Mesendoderm (in vitro differentiated cells): Measurements from ENCODE around the gene HK2.

Source experiments
- DNase-seq: peaks from one replicate; pipeline ENCODE4 v3.0.0; 2013
- H2AK5ac ChIP-seq: 2 replicates; pipeline ENCODE4 v1.6.1; 2013; ENCODE audit warnings: low read length, inconsistent platforms
- H2BK120ac ChIP-seq: 2 replicates; pipeline ENCODE4 v1.6.1; 2013; ENCODE audit warnings: low read depth, mild to moderate bottlenecking, low read length, moderate library complexity, mixed read lengths
- H2BK15ac ChIP-seq: replicated peaks from 2 replicates; pipeline ENCODE4 v1.6.1; 2013; ENCODE audit warnings: low read depth, mild to moderate bottlenecking, moderate library complexity
- H2BK5ac ChIP-seq: 2 replicates; pipeline ENCODE4 v1.6.1; 2013; ENCODE audit warnings: low read length, inconsistent platforms
- H3K18ac ChIP-seq: 2 replicates; pipeline ENCODE4 v1.6.1; 2013; ENCODE audit warnings: mild to moderate bottlenecking, low read length, mixed read lengths
- H3K23ac ChIP-seq: one replicate; pipeline ENCODE4 v1.6.1; 2013; ENCODE audit warnings: low read length
- H3K27ac ChIP-seq: 2 replicates; pipeline ENCODE4 v1.5.1; 2013; ENCODE audit warnings: low read depth, mild to moderate bottlenecking, inconsistent platforms, low read length, moderate library complexity
- H3K27me3 ChIP-seq: 2 replicates; pipeline ENCODE4 v1.6.1; 2013; ENCODE audit warnings: low read length, control low read depth, mild to moderate bottlenecking, inconsistent platforms; ENCODE audit not compliant: insufficient read depth, poor library complexity
- H3K36me3 ChIP-seq: 2 replicates; pipeline ENCODE4 v1.6.1; 2013; ENCODE audit warnings: low read length, inconsistent platforms; ENCODE audit not compliant: control insufficient read depth, insufficient read depth
- H3K4ac ChIP-seq: one replicate; pipeline ENCODE4 v1.6.1; 2013; ENCODE audit warnings: low read depth, mild to moderate bottlenecking, low read length, moderate library complexity
- H3K4me1 ChIP-seq: 2 replicates; pipeline ENCODE4 v1.6.1; 2013; ENCODE audit warnings: low read depth, low read length, inconsistent platforms; ENCODE audit not compliant: control insufficient read depth
- H3K4me2 ChIP-seq: 2 replicates; pipeline ENCODE4 v1.6.1; 2013; ENCODE audit warnings: low read length
- H3K4me3 ChIP-seq: 2 replicates; pipeline ENCODE4 v1.5.1; 2013; ENCODE audit warnings: mild to moderate bottlenecking, low read length
- H3K56ac ChIP-seq: one replicate; pipeline ENCODE4 v1.6.1; 2013; ENCODE audit warnings: low read length
- H3K79me1 ChIP-seq: 2 replicates; pipeline ENCODE4 v1.6.1; 2013; ENCODE audit warnings: low read length, inconsistent platforms
- H3K79me2 ChIP-seq: 2 replicates; pipeline ENCODE4 v1.6.1; 2013; ENCODE audit warnings: mild to moderate bottlenecking, low read length; ENCODE audit not compliant: control insufficient read depth, insufficient read depth
- H3K9ac ChIP-seq: 2 replicates; pipeline ENCODE4 v1.6.1; 2013; ENCODE audit warnings: low read length, inconsistent platforms
- H4K5ac ChIP-seq: one replicate; pipeline ENCODE4 v1.6.1; 2013; ENCODE audit warnings: low read length
- H4K8ac ChIP-seq: one replicate; pipeline ENCODE4 v1.6.1; 2013; ENCODE audit warnings: low read depth, mild to moderate bottlenecking, control low read depth, low read length, moderate library complexity
- WGBS: extraction: QIAGEN DNeasy Blood & Tissue Kit; methylation state at CpG from one replicate; pipeline ENCODE4 v1.1.7; 2013; ENCODE audit warnings: low lambda C conversion rate, missing lambda C conversion rate; ENCODE audit not compliant: insufficient coverage; ENCODE audit errors: extremely low coverage; 5-methylcytosine and 5-hydroxymethylcytosine counted together

HK2 gene

GRCh38 chr2:74836675-74837401 lies 2.9 kb downstream of the HK2 start:
- H3K27ac ChIP-seq = no peak overlapping the region
- no CpG with 5 or more reads among the region's 9 CpGs for WGBS
- H3K4ac ChIP-seq = peak overlapping the region; percentile 26
- no peak overlapping the region for H4K5ac ChIP-seq
- H2AK5ac ChIP-seq = no peak overlapping the region
- H4K8ac ChIP-seq = no peak overlapping the region
- no peak overlapping the region for H3K23ac ChIP-seq
- peak overlapping the region; percentile 35 for H3K9ac ChIP-seq
- H2BK5ac ChIP-seq = no peak overlapping the region
- no peaks in the 10 kb centered on the region for H3K36me3 ChIP-seq
- DNase-seq = peak; percentile 64
- no peak overlapping the region for H3K4me3 ChIP-seq
- no peak overlapping the region for H2BK120ac ChIP-seq
- peaks cover 31% of the 10 kb centered on the region for H3K79me2 ChIP-seq
- no peak overlapping the region for H3K18ac ChIP-seq
- H3K56ac ChIP-seq = peak overlapping the region; percentile 34
- H3K27me3 ChIP-seq = no peaks in the 10 kb centered on the region
- H3K4me1 ChIP-seq = peaks cover 10% of the 10 kb centered on the region
- peaks cover 21% of the 10 kb centered on the region for H3K79me1 ChIP-seq
- peak overlapping the region; percentile 13 for H3K4me2 ChIP-seq
- H2BK15ac ChIP-seq = no peak overlapping the region

GRCh38 chr2:74841641-74842040 lies 7.7 kb downstream of the HK2 start:
- Histone ChIP-seq H2BK15ac (no peak overlapping the region), H3K4ac (no peak overlapping the region), H3K18ac (no peak overlapping the region), H3K27ac (no peak overlapping the region), H3K27me3 (no peaks in the 10 kb centered on the region), H3K9ac (no peak overlapping the region), H3K4me1 (peaks cover 16% of the 10 kb centered on the region), H3K79me1 (peaks cover 46% of the 10 kb centered on the region), H3K4me3 (no peak overlapping the region), H2BK5ac (no peak overlapping the region), H3K23ac (no peak overlapping the region), H4K5ac (no peak overlapping the region), H3K36me3 (no peaks in the 10 kb centered on the region), H2BK120ac (no peak overlapping the region), H3K56ac (no peak overlapping the region), H4K8ac (no peak overlapping the region), H3K79me2 (peaks cover 59% of the 10 kb centered on the region), H3K4me2 (no peak overlapping the region), H2AK5ac (no peak overlapping the region)
- no CpG with 5 or more reads among the region's 2 CpGs for WGBS
- DNase-seq = no peak

GRCh38 chr2:74843433-74843832 lies 9.5 kb downstream of the HK2 start:
- H2BK5ac ChIP-seq = no peak overlapping the region
- H4K8ac ChIP-seq = no peak overlapping the region
- H3K18ac ChIP-seq = no peak overlapping the region
- H4K5ac ChIP-seq = no peak overlapping the region
- H3K27ac ChIP-seq = no peak overlapping the region
- peaks cover 61% of the 10 kb centered on the region for H3K79me2 ChIP-seq
- WGBS = no CpG with 5 or more reads among the region's 3 CpGs
- H2BK120ac ChIP-seq = no peak overlapping the region
- no peak overlapping the region for H2AK5ac ChIP-seq
- peak; percentile 42 for DNase-seq
- no peaks in the 10 kb centered on the region for H3K27me3 ChIP-seq
- H3K4me1 ChIP-seq = peaks cover 10% of the 10 kb centered on the region
- H3K9ac ChIP-seq = no peak overlapping the region
- H3K4me2 ChIP-seq = no peak overlapping the region
- H3K79me1 ChIP-seq = peaks cover 45% of the 10 kb centered on the region
- no peak overlapping the region for H3K4ac ChIP-seq
- no peak overlapping the region for H3K4me3 ChIP-seq
- H3K36me3 ChIP-seq = no peaks in the 10 kb centered on the region
- H3K56ac ChIP-seq = peak overlapping the region; percentile 38
- H2BK15ac ChIP-seq = no peak overlapping the region
- H3K23ac ChIP-seq = no peak overlapping the region

- Histone ChIP-seq H3K56ac (no peak overlapping the region), H3K4me2 (no peak overlapping the region), H3K4me1 (peaks cover 11% of the 10 kb centered on the region), H3K4ac (no peak overlapping the region), H2BK120ac (no peak overlapping the region), H3K18ac (no peak overlapping the region), H3K23ac (no peak overlapping the region), H3K4me3 (no peak overlapping the region), H3K79me1 (peaks cover 44% of the 10 kb centered on the region), H3K79me2 (peaks cover 58% of the 10 kb centered on the region), H3K27ac (no peak overlapping the region), H2AK5ac (no peak overlapping the region), H2BK15ac (no peak overlapping the region), H3K27me3 (no peaks in the 10 kb centered on the region), H3K9ac (no peak overlapping the region), H4K5ac (no peak overlapping the region), H3K36me3 (no peaks in the 10 kb centered on the region), H2BK5ac (no peak overlapping the region), H4K8ac (no peak overlapping the region)
- DNase-seq = no peak
Measured at GRCh38 chr2:74843899-74844298, 10.0 kb downstream of the HK2 start.

GRCh38 chr2:74844752-74845151 lies 10.8 kb downstream of the HK2 start:
- H3K79me1 ChIP-seq = peaks cover 41% of the 10 kb centered on the region
- no peak overlapping the region for H4K8ac ChIP-seq
- no peaks in the 10 kb centered on the region for H3K27me3 ChIP-seq
- H3K36me3 ChIP-seq = no peaks in the 10 kb centered on the region
- no peak overlapping the region for H3K4me3 ChIP-seq
- peaks cover 54% of the 10 kb centered on the region for H3K79me2 ChIP-seq
- no peak overlapping the region for H3K56ac ChIP-seq
- H3K4me2 ChIP-seq = no peak overlapping the region
- no peak overlapping the region for H3K23ac ChIP-seq
- H2BK5ac ChIP-seq = no peak overlapping the region
- H3K27ac ChIP-seq = no peak overlapping the region
- no peak overlapping the region for H3K9ac ChIP-seq
- no CpG with 5 or more reads among the region's 4 CpGs for WGBS
- DNase-seq = no peak
- H3K4me1 ChIP-seq = peaks cover 16% of the 10 kb centered on the region
- H2BK15ac ChIP-seq = no peak overlapping the region
- H3K4ac ChIP-seq = no peak overlapping the region
- no peak overlapping the region for H2AK5ac ChIP-seq
- no peak overlapping the region for H4K5ac ChIP-seq
- no peak overlapping the region for H2BK120ac ChIP-seq
- H3K18ac ChIP-seq = no peak overlapping the region

- Histone ChIP-seq H3K23ac (no peak overlapping the region), H3K27ac (no peak overlapping the region), H4K8ac (no peak overlapping the region), H2BK15ac (no peak overlapping the region), H3K56ac (no peak overlapping the region), H3K4ac (no peak overlapping the region), H2AK5ac (no peak overlapping the region), H3K4me3 (no peak overlapping the region), H2BK120ac (no peak overlapping the region), H3K36me3 (no peaks in the 10 kb centered on the region), H3K18ac (no peak overlapping the region), H3K79me1 (peaks cover 40% of the 10 kb centered on the region), H3K9ac (no peak overlapping the region), H4K5ac (no peak overlapping the region), H3K4me2 (no peak overlapping the region), H2BK5ac (no peak overlapping the region), H3K79me2 (peaks cover 52% of the 10 kb centered on the region), H3K4me1 (peaks cover 16% of the 10 kb centered on the region), H3K27me3 (no peaks in the 10 kb centered on the region)
- no CpG with 5 or more reads among the region's 8 CpGs for WGBS
- DNase-seq = peak; percentile 74
Measured at GRCh38 chr2:74845217-74845751, 11.4 kb downstream of the HK2 start.
